HG02852 (cell line): ENCODE data around the gene CACNA1A.

ENCODE experiments used
- ATAC-seq: cut with Tn5 transposase; IDR thresholded peaks from one replicate; pipeline ENCODE4 v1.9.1; 2021; ENCODE audit warnings: mild to moderate bottlenecking, moderate library complexity; ENCODE audit not compliant: unreplicated experiment

Gene CACNA1A

DNA sequence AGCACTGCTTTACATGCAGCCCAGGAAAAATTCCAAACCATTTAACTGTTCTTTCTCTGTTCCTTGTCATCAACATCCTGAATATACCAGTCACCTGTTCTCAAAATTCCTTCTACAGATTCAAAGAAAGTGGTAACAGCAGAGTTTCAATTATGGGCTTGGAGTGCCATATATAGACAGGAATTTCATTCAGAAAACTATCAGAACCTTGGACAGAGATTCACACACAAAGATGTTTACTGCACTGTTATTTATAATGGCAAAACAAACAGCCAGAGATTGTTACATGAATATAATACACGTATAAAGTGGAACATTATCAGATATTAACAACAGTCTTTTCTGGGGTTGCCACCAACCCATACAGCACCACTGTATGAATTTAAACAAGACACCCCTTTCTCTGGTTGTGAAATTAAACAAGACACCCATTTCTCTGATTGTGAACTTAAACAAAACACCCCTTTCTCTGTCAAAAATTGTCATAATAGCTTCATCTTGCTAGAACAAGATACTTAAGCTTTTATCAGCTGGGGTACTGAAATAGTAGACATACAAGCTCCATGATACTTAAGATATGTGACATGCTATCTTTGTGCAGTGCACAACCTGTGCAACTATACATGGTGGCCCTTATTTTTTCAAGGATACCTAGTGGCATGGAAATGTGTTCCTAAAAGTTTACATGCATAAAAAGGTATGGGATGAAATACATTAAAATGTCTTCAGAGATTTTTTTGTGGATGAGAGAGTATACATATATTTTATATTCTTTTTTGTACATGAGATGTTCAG, 12.6 kb downstream of the CACNA1A start:
- no peak for ATAC-seq

GRCh38 chr19:13492128-13492527, 14.2 kb downstream of the CACNA1A start:
- no peak for ATAC-seq

DNA sequence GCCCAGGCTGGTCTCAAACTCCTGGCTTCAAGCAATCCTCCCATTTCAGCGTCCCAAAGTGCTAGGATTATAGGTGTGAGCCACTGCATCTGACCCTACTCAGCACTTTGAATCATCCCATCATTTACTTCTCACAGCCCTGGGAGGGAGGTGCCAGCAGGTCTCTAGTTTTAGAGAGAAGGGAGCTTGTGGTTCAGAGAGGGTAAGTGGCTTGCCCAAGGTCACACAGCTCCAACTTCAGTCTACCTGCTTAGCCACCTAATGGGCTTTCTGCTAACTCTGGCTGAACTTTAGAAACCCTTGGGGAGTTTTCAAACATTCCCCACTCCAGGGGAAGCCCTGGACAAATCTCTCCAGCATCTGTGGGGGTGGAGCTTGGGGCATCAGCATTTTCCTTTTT, 18.3 kb downstream of the CACNA1A start:
- no peak for ATAC-seq

GRCh38 chr19:13484166-13484565, 22.1 kb downstream of the CACNA1A start:
- ATAC-seq = no peak

DNA sequence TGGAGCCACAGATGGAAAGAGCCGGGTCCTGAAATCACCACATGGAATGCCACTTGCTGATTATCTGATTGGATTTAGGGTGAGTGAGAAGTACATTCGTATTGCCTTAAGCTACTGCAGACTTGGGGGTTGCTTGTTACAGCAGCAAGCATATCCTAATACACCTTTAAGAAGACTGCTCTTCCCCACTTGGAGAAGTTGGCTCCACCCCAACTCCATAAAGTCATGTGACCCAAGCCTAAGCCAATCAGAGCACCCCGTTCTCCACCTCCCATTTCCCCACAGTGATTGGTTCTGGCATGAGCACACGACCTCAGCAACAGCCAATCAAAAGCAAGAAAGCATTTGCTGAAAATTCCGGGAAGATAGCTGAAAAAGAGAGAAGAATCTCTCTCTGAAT, 23.1 kb downstream of the CACNA1A start:
- ATAC-seq = no peak

DNA sequence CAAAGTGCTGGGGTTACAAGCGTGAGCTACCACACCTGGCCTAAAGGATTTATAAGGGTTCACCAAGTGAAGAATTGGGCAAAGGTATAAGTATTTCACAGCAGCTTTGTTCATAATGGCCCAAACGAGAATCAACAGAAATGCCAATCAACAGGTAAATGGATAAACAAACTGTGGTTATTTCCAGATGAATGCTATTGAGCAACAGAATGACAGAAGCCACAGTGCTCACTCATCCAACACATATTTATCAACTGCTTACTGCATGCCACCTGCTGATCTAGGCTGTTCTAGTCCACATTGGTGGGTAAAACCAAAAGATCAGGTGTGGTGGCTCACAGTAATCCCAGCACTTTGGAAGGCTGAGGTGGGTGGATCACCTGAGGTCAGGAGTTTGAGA, 27.7 kb downstream of the CACNA1A start:
- no peak for ATAC-seq

DNA sequence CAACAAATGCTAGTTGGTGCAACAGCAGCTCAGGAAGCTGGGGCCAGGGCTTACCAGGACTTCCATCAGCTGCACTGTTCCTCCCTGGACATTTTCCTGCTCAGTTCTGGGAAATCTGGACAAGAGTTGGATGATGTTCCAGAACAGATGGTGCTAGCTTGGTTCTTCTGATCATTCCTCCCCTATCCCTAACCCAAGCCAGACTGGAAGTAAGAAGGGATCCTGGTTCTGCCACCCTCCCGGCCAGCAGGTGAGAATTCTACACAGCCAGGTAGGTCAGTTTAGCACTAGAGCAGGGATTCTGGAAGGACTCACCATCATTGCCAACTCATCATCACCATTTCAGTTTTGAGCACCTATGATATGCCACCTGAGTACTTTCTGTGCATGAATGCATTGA, 30.2 kb downstream of the CACNA1A start:
- no peak for ATAC-seq

GRCh38 chr19:13475044-13475443, 31.2 kb downstream of the CACNA1A start:
- ATAC-seq = no peak

DNA sequence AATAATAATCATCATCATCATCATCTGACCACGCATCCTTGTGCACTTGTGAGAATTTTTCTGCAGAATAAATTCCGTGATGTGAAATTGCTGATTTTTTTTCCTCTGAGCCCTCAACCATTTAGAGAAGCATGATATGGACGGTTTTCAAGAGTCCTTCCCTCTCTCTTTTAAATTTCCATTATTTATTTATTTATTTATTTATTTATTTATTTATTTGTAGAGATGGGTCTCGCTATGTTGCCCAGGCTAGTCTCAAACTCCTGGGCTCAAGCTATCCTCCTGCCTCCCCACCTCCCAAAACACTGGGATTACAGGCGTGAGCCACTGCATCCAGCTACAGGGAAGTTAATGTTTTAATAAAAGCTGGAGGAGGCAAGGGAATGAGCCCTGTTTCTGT, 39.6 kb downstream of the CACNA1A start:
- no peak for ATAC-seq

DNA sequence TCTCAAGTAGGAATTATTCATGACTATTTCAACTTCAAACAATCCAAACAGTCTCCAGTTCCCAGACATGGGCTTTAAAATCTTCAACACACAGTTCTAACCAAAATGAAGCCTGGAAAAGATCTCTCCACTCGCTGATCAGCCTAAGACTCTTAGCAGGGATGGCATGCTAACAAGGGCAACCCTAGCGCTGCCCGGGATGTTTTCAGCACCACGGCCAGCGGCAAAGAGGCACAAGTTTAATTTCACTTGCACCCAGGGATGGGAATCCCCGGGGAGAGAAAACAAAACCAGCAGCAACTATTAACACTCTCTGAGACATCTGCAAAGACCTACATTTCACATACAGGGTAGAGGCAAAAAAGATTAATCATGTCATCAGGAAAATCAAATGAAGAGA, 43.0 kb downstream of the CACNA1A start:
- ATAC-seq = no peak

- ATAC-seq = no peak
These were observed 44.7 kb downstream of the CACNA1A start for GRCh38 chr19:13461536-13461935.

- no peak for ATAC-seq
These were observed 46.2 kb downstream of the CACNA1A start for GRCh38 chr19:13460045-13460444.

- no peak for ATAC-seq
These were observed 46.9 kb downstream of the CACNA1A start for GRCh38 chr19:13459351-13459750.

DNA sequence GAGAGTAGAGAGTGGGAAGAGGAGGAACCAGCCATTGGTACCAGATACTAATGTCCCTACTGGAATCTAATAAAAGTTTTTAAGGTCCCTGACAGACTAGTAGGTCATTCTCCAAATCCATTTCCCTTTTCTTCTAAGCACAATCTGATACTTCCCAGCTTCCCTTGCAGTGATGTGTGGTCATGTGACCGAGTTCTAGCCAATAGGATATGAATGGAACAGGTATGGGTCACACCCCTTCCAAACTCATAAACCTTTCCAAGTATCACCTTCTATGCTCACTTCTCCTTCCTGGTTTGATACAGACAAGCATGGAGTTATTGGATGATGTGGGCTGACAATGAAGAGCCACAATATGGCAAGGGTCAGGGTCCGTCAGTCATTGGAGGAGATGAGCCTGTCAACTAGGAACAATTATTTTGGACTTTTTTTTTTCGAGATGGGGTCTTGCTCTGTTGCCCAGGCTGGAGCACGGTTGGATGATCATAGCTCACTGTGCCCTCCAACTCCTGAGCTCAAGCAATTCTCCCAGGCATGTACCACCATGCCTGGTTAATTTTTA, 54.8 kb downstream of the CACNA1A start:
- ATAC-seq = no peak

GRCh38 chr19:13447978-13448377, 58.3 kb downstream of the CACNA1A start:
- no peak for ATAC-seq

DNA sequence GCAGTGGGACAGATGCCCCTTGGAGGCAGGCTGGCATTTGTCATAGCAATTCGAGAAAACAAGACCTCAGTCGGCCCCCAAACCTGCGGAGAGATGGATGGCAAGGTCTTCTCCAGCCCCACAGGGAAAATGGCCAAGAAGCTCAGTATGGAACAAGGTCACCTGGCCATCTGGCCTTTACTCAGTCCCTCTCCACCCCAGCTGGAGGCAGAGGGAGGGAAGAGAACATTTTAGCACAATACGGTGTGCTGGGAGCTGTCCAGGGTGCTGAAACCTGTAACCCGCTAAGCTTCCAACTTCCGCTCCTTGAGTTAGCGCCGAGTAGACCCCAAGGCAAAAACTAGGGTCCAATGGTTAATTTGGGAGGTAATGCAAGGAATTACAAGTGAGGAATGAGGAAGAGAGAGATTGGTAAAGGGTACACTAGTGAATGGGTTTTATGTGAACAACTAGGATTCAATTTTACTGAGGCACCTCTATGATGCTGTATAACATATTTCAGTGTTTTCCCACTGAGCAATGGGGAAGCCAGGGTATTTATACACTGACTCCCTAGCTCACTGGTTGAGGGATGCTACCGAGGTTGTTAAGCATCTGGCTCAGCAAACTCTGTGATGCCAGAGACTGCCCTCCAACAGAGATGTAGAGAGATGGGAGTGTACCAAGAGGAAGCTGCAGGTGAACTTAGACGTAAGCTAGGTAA, 64.3 kb downstream of the CACNA1A start:
- no peak for ATAC-seq

GRCh38 chr19:13437919-13438618, 68.2 kb downstream of the CACNA1A start:
- no peak for ATAC-seq

GRCh38 chr19:13436352-13436751, 69.9 kb downstream of the CACNA1A start:
- ATAC-seq = no peak

- no peak for ATAC-seq
These were observed 75.3 kb downstream of the CACNA1A start for GRCh38 chr19:13430790-13431582.

DNA sequence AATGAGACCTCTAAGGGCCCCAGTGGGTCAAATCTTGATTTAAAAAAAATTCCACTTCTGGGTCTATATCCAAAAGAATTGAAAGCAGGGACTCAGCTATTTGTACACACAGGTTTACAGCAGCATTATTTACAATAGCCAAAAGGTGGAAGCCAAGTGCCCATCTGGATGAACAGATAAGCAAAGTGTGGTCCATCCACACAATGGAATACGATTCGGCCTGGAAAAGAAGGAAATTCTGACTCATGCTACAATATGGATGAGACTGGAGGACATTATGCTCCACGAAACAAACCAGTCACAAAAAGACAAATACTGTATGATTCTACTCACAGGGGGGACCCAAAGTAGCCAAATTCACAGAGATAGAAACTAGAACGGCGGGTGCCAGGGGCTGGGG, 76.7 kb downstream of the CACNA1A start:
- no peak for ATAC-seq

DNA sequence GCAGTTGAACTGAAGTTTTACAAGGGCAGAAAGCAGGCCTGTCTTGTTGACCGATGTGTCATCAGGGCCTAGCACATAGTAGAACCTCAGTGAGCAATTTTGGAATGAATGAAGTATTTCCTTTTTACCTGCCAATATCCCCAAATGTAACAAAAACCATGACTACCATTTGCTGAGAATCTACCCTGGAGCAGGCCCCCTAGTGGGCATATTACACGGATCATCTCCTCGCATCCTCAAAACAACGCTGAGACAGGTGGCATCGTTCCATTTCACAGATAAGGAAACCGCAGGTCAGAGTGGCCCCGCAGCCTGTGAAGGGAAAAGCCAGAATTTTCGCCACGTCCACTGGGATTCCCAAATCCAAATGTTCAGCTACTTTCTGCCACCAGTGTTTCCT, 77.9 kb downstream of the CACNA1A start:
- ATAC-seq = no peak
